PC-9 (cell line): ENCODE results near the gene HDGFL3.

Experiments used
- EZH2 ChIP-seq: fragments of 200-600 bp; sonication (generic); IDR thresholded peaks from 2 replicates; pipeline ENCODE4 v1.8.0; 2017; ENCODE audit warnings: antibody characterized with exemption, low read depth
- TF ChIP-seq, protein P1 (sequence below): fragments of 200-600 bp; sonication (generic); conservative IDR thresholded peaks from 2 replicates; pipeline ENCODE4 v1.6.1; 2017; ENCODE audit warnings: mixed run types, antibody characterized with exemption, mild to moderate bottlenecking, moderate library complexity

DNA sequence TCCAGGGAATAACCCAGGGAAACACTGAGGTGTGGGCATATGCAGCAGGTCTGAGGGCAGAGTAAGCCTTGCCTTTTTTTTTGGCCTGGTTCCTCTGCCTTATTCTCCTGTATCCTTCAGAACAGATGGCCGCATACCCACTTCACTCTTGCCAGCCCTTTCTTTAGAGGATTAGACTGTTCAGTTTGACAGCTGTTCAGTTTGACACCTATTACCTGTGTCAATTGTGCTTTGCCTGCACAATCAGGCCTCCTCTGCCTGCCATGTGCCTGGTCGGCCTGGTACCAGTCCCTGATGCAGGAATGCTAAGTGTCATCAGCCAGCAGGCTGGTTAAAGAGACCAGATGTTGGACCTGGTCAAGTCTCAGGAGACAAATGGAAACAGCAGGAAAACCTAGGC is 77.8 kb downstream of the HDGFL3 start:
- TF ChIP-seq, protein P1, sequence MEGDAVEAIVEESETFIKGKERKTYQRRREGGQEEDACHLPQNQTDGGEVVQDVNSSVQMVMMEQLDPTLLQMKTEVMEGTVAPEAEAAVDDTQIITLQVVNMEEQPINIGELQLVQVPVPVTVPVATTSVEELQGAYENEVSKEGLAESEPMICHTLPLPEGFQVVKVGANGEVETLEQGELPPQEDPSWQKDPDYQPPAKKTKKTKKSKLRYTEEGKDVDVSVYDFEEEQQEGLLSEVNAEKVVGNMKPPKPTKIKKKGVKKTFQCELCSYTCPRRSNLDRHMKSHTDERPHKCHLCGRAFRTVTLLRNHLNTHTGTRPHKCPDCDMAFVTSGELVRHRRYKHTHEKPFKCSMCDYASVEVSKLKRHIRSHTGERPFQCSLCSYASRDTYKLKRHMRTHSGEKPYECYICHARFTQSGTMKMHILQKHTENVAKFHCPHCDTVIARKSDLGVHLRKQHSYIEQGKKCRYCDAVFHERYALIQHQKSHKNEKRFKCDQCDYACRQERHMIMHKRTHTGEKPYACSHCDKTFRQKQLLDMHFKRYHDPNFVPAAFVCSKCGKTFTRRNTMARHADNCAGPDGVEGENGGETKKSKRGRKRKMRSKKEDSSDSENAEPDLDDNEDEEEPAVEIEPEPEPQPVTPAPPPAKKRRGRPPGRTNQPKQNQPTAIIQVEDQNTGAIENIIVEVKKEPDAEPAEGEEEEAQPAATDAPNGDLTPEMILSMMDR: no peak
- no peak for TF ChIP-seq EZH2
